Adrenal gland (tissue), 12 donors: ENCODE results near the gene MAST2. TPM values are rescaled to one million over a fixed set of nuclear protein-coding genes. Genes with fewer than 3 reads are reported as not detected.

Experiments used
- DNase-seq, 7 donors: peaks; one replicate each; pipeline ENCODE4 v3.0.0-alpha.2; 2019 to 2020
- H3K27ac ChIP-seq, 5 donors: fragments of 200-600 bp; sonication (generic) in 4 of 5; 1 replicate in 3 of 5; 2 replicates in 2 of 5; pipeline versions ENCODE4 v1.5.1 to v1.8.0; 2016 to 2020; ENCODE audit warnings: mild to moderate bottlenecking in 1 of 5
- H3K27me3 ChIP-seq: fragments of 200-600 bp; 2 replicates; pipeline ENCODE4 v1.8.0; 2021
- H3K36me3 ChIP-seq, 2 donors: fragments of 200-600 bp; replicated peaks in 1 of 2; 1 replicate in 1 of 2; 2 replicates in 1 of 2; pipeline versions ENCODE4 v1.5.1 to v1.8.0; 2018 to 2022
- H3K4me1 ChIP-seq, 2 donors: fragments of 200-600 bp; replicated peaks in 1 of 2; 1 replicate in 1 of 2; 2 replicates in 1 of 2; pipeline versions ENCODE4 v1.5.1 to v1.8.0; 2018 to 2021
- H3K4me3 ChIP-seq, 4 donors: fragments of 200-600 bp; sonication (generic) in 3 of 4; one replicate each; pipeline ENCODE4 v1.5.1; 2016 to 2018
- H3K9me3 ChIP-seq, 3 donors: fragments of 200-600 bp; sonication (generic) in 1 of 3; replicated peaks in 1 of 3; 1 replicate in 2 of 3; 2 replicates in 1 of 3; pipeline versions ENCODE4 v1.5.1 to v1.8.0; 2016 to 2021
- CTCF ChIP-seq, 6 experiments: fragments of 450-650 bp in 4 of 6; fragments of 200-600 bp in 2 of 6; sonication (generic) in 1 of 6; IDR thresholded peaks; 1 replicate in 5 of 6; 2 replicates in 1 of 6; pipeline versions ENCODE4 v1.5.1 to v1.8.0; 2016 to 2021; ENCODE audit warnings: antibody characterized with exemption in 6 of 6, mild to moderate bottlenecking in 2 of 6, moderate library complexity in 1 of 6
- POLR2A ChIP-seq, 2 donors: fragments of 450-650 bp; IDR thresholded peaks; one replicate each; pipeline ENCODE4 v1.6.1; 2017; ENCODE audit warnings: antibody characterized with exemption in 2 of 2, mild to moderate bottlenecking in 2 of 2, moderate library complexity in 1 of 2
- WGBS, 4 donors: extraction: QIAGEN DNeasy Blood & Tissue Kit in 2 of 4; methylation state at CpG; one replicate each; pipeline versions ENCODE4 v1.1.5 to v1.1.7; 2013 to 2017; 5-methylcytosine and 5-hydroxymethylcytosine counted together
- intact Hi-C, 2 donors: fragments of 100-400 bp; cut with DNase I; formaldehyde crosslinking; loops; one replicate each; pipeline versions ENCODE4 v1.14.1 to v1.15.0; 2022 to 2023
- polyA plus RNA-seq, 3 donors: library from polyadenylated mRNA; stranded (reverse); fragments of 200-250 nt in 2 of 3; fragments of 350-450 nt in 1 of 3; fragmentation: Illumina TruSeq in 1 of 3; extraction: RNeasy Lipid Tissue Mini Kit (QIAGEN cat#74804) in 1 of 3; gene quantifications; one replicate each; pipeline ENCODE4 v1.2.3, GENCODE V29; 2013 to 2014
- total RNA-seq, 9 donors: library from RNA; depleted of rRNA in 4 of 9; stranded (reverse); fragments of >200 nt in 4 of 9; fragments of 120-200 nt in 1 of 9; fragmentation: NEBNext Ultra II Directional in 1 of 9; extraction: Animal tissue kit (Norgen Biotek cat#: 25700) in 1 of 9; gene quantifications; one replicate each; pipeline versions ENCODE4 v1.1.0 to v1.2.4, GENCODE V29; 2013 to 2023
- donor health status: healthy with polysubstance abuse.
- donor health status: Bipolar disorder and iron deficiency.
- donor health status: DM: yes; HTN: yes; CAD: no.
- donor health status: DM: no; HTN: no; CAD: no.
- donor health status: DM: no; HTN: no; CAD: no.
- donor health status: DM: yes; HTN: yes; CAD: no.

Gene MAST2
- total and polyA plus RNA-seq, 12 donors: 18.1 to 38.5 (median 23.5) TPM

GRCh38 chr1:46027788-46028573 is 224.6 kb downstream of the MAST2 start:
- no peaks in the 10 kb centered on the region for H3K27me3 ChIP-seq
- no peak for TF ChIP-seq POLR2A (IDR thresholded peaks at IDR 0.05)
- TF ChIP-seq CTCF (IDR thresholded peaks at IDR 0.05): no peak
- intact Hi-C loops: no loop called here
- no peak overlapping the region for H3K4me3 ChIP-seq
- H3K9me3 ChIP-seq: no peaks in the 10 kb centered on the region
- no peaks in the 10 kb centered on the region for H3K4me1 ChIP-seq
- H3K36me3 ChIP-seq: peaks cover 0 to 11% of the 10 kb centered on the region in 2 donors
- no peak overlapping the region for H3K27ac ChIP-seq
- DNase-seq: peak in 1 of 7 donors; percentile 43
- 92 to 93% (median 93%) methylated on average over 7 to 8 of the region's 8 CpGs for WGBS, 4 donors

- no peak for TF ChIP-seq CTCF (IDR thresholded peaks at IDR 0.05)
- Histone ChIP-seq H3K27ac (no peak overlapping the region), H3K27me3 (no peaks in the 10 kb centered on the region), H3K9me3 (no peaks in the 10 kb centered on the region), H3K36me3 (peaks cover 0 to 6% of the 10 kb centered on the region in 2 donors), H3K4me1 (no peaks in the 10 kb centered on the region), H3K4me3 (no peak overlapping the region)
- intact Hi-C loops: no loop called here
- 96 to 98% (median 98%) methylated on average over 8 to 18 of the region's 18 CpGs for WGBS, 4 donors
- no peak for DNase-seq
Measured at GRCh38 chr1:46030074-46030870, 226.9 kb downstream of the MAST2 start.

- TF ChIP-seq POLR2A (IDR thresholded peaks at IDR 0.05) (no peak), CTCF (IDR thresholded peaks at IDR 0.05) (no peak)
- 79 to 94% (median 85%) methylated on average over 16 to 26 of the region's 26 CpGs for WGBS, 4 donors
- Histone ChIP-seq H3K4me1 (no peaks in the 10 kb centered on the region), H3K27me3 (no peaks in the 10 kb centered on the region), H3K27ac (peak overlapping the region in 1 of 5 donors; percentile 28), H3K36me3 (peaks cover 0 to 6% of the 10 kb centered on the region in 2 donors), H3K9me3 (no peaks in the 10 kb centered on the region), H3K4me3 (no peak overlapping the region)
- DNase-seq: peak in 3 of 7 donors; percentile 58 to 80 (median 76)
- intact Hi-C loops: no loop called here
Measured at GRCh38 chr1:46030876-46031660, 227.7 kb downstream of the MAST2 start.
